Stimulated activated naive B cell treated with anti-CD40 and anti-IgM and Interleukin-4, amounts not matched to agents 10 μg/mL and 1 μg/mL and 100 μg/mL, for 72 hours (primary cell): ENCODE results near the gene TMEM269.

Experiments
- ATAC-seq, 2 donors: fragments of 150-1000 bp; cut with Tn5 transposase; replicated peaks; 2 replicates each; pipeline ENCODE4 v1.10.0; 2021; ENCODE audit warnings: moderate library complexity in 1 of 2
- DNase-seq: peaks from one replicate; pipeline ENCODE4 v3.0.0; 2021
- H3K27ac Mint-ChIP-seq: one replicate; pipeline ENCODE4 v1.8.0; 2022; ENCODE audit warnings: mild to moderate bottlenecking, mixed read lengths
- H3K27me3 Mint-ChIP-seq, 2 donors: one replicate each; pipeline ENCODE4 v1.8.0; 2022; ENCODE audit warnings: mixed read lengths in 2 of 2
- H3K36me3 Mint-ChIP-seq, 2 donors: one replicate each; pipeline ENCODE4 v1.8.0; 2022; ENCODE audit warnings: mixed read lengths in 2 of 2, mild to moderate bottlenecking in 1 of 2
- H3K4me1 Mint-ChIP-seq, 2 donors: one replicate each; pipeline ENCODE4 v1.8.0; 2022; ENCODE audit warnings: mixed read lengths in 2 of 2, mild to moderate bottlenecking in 1 of 2
- H3K4me3 Mint-ChIP-seq, 2 donors: one replicate each; pipeline ENCODE4 v1.8.0; 2022; ENCODE audit warnings: mild to moderate bottlenecking in 2 of 2, mixed read lengths in 2 of 2, moderate library complexity in 1 of 2
- H3K9me3 Mint-ChIP-seq, 2 donors: one replicate each; pipeline ENCODE4 v1.8.0; 2022; ENCODE audit warnings: mixed read lengths in 2 of 2, mild to moderate bottlenecking in 1 of 2

Gene TMEM269

GRCh38 chr1:42834803-42835202 is 50.0 kb downstream of the TMEM269 start:
- ATAC-seq = no peak
- DNase-seq = no peak
- Mint-ChIP-seq H3K27me3 (no peaks in the 10 kb centered on the region), H3K36me3 (peaks cover 6 to 12% of the 10 kb centered on the region in 2 donors), H3K27ac (no peak overlapping the region), H3K4me3 (no peak overlapping the region), H3K4me1 (peaks cover 8 to 20% of the 10 kb centered on the region in 2 donors), H3K9me3 (no peaks in the 10 kb centered on the region)

- DNase-seq (no peak), ATAC-seq (no peak)
- Mint-ChIP-seq H3K9me3 (no peaks in the 10 kb centered on the region), H3K27me3 (no peaks in the 10 kb centered on the region), H3K4me3 (no peak overlapping the region), H3K27ac (no peak overlapping the region), H3K4me1 (peaks cover 8 to 20% of the 10 kb centered on the region in 2 donors), H3K36me3 (peaks cover 6 to 14% of the 10 kb centered on the region in 2 donors)
Measured at GRCh38 chr1:42835422-42835821, 50.6 kb downstream of the TMEM269 start.

GRCh38 chr1:42837709-42838108 is 52.9 kb downstream of the TMEM269 start:
- H3K27ac Mint-ChIP-seq = no peak overlapping the region
- H3K36me3 Mint-ChIP-seq = peaks cover 8 to 16% of the 10 kb centered on the region in 2 donors

GRCh38 chr1:42838482-42839190 is 53.8 kb downstream of the TMEM269 start:
- no peak overlapping the region for H3K27ac Mint-ChIP-seq
- DNase-seq (no peak), ATAC-seq (no peak)

More at GRCh38 chr1:42837709-42838108, 52.9 kb downstream of the TMEM269 start:
- Mint-ChIP-seq H3K4me1 (peaks cover 8 to 20% of the 10 kb centered on the region in 2 donors), H3K4me3 (no peak overlapping the region), H3K27me3 (no peaks in the 10 kb centered on the region), H3K9me3 (no peaks in the 10 kb centered on the region)
- DNase-seq (no peak), ATAC-seq (no peak)

GRCh38 chr1:42841010-42841409 is 56.2 kb downstream of the TMEM269 start:
- Mint-ChIP-seq H3K4me1 (peaks cover 8 to 15% of the 10 kb centered on the region in 2 donors), H3K27me3 (no peaks in the 10 kb centered on the region), H3K36me3 (peaks cover 5 to 22% of the 10 kb centered on the region in 2 donors), H3K27ac (no peak overlapping the region), H3K9me3 (no peaks in the 10 kb centered on the region), H3K4me3 (no peak overlapping the region)
- no peak for DNase-seq
- ATAC-seq = no peak

More at GRCh38 chr1:42838482-42839190, 53.8 kb downstream of the TMEM269 start:
- Mint-ChIP-seq H3K27me3 (no peaks in the 10 kb centered on the region), H3K4me1 (peaks cover 8 to 20% of the 10 kb centered on the region in 2 donors), H3K9me3 (no peaks in the 10 kb centered on the region), H3K36me3 (peaks cover 12 to 24% of the 10 kb centered on the region in 2 donors), H3K4me3 (no peak overlapping the region)

GRCh38 chr1:42841440-42842147 is 56.8 kb downstream of the TMEM269 start:
- no peak overlapping the region for H3K27ac Mint-ChIP-seq
- ATAC-seq (no peak), DNase-seq (no peak)
- peaks cover 5 to 22% of the 10 kb centered on the region in 2 donors for H3K36me3 Mint-ChIP-seq
- H3K9me3 Mint-ChIP-seq = no peaks in the 10 kb centered on the region
- no peak overlapping the region for H3K4me3 Mint-ChIP-seq
- H3K4me1 Mint-ChIP-seq = peaks cover 8 to 15% of the 10 kb centered on the region in 2 donors
- no peaks in the 10 kb centered on the region for H3K27me3 Mint-ChIP-seq

GRCh38 chr1:42844592-42845140 is 59.9 kb downstream of the TMEM269 start:
- ATAC-seq (no peak), DNase-seq (no peak)
- Mint-ChIP-seq H3K36me3 (peaks cover 10 to 26% of the 10 kb centered on the region in 2 donors), H3K4me3 (no peak overlapping the region), H3K27ac (no peak overlapping the region), H3K4me1 (peaks cover 13 to 25% of the 10 kb centered on the region in 2 donors), H3K9me3 (peaks cover 0 to under 1% of the 10 kb centered on the region in 2 donors), H3K27me3 (no peaks in the 10 kb centered on the region)

GRCh38 chr1:42845193-42845592 is 60.4 kb downstream of the TMEM269 start:
- Mint-ChIP-seq H3K27me3 (no peaks in the 10 kb centered on the region), H3K4me1 (peaks cover 17 to 30% of the 10 kb centered on the region in 2 donors), H3K4me3 (no peak overlapping the region), H3K36me3 (peaks cover 15 to 28% of the 10 kb centered on the region in 2 donors), H3K27ac (no peak overlapping the region), H3K9me3 (peaks cover 0 to 3% of the 10 kb centered on the region in 2 donors)
- no peak for DNase-seq
- ATAC-seq = no peak

- H3K9me3 Mint-ChIP-seq = peaks cover 0 to 4% of the 10 kb centered on the region in 2 donors
- DNase-seq = no peak
- H3K4me3 Mint-ChIP-seq = peak overlapping the region; percentile 88 to 96
- peak; percentile 28 to 31 for ATAC-seq
- peaks cover 21 to 33% of the 10 kb centered on the region in 2 donors for H3K36me3 Mint-ChIP-seq
- peaks cover 18 to 34% of the 10 kb centered on the region in 2 donors for H3K4me1 Mint-ChIP-seq
- no peaks in the 10 kb centered on the region for H3K27me3 Mint-ChIP-seq
- peak overlapping the region; percentile 90 for H3K27ac Mint-ChIP-seq
Measured at GRCh38 chr1:42845866-42846256, 61.1 kb downstream of the TMEM269 start.

- DNase-seq (peak; percentile 88), ATAC-seq (peak; percentile 96 to 97)
- Mint-ChIP-seq H3K4me3 (peak within 1 kb of the TSS; percentile 88 to 96), H3K36me3 (peaks cover 26 to 36% of the 10 kb centered on the region in 2 donors), H3K27me3 (no peaks in the 10 kb centered on the region), H3K9me3 (peaks cover 0 to 4% of the 10 kb centered on the region in 2 donors), H3K27ac (peak within 1 kb of the TSS; percentile 90), H3K4me1 (peaks cover 20 to 40% of the 10 kb centered on the region in 2 donors)
Measured at GRCh38 chr1:42846257-42847110, 61.7 kb downstream of the TMEM269 start, which contains the start of gene ZNF691. Gene ZNF691 (plus strand): TSS chr1:42846613. CDS start chr1:42849659, 3,046 bp downstream.

- peak overlapping the region; percentile 90 for H3K27ac Mint-ChIP-seq
- ATAC-seq = no peak
- peaks cover 22 to 47% of the 10 kb centered on the region in 2 donors for H3K4me1 Mint-ChIP-seq
- H3K27me3 Mint-ChIP-seq = no peaks in the 10 kb centered on the region
- DNase-seq = no peak
- peak overlapping the region; percentile 88 to 96 for H3K4me3 Mint-ChIP-seq
- peaks cover 28 to 37% of the 10 kb centered on the region in 2 donors for H3K36me3 Mint-ChIP-seq
- H3K9me3 Mint-ChIP-seq = peaks cover 0 to 4% of the 10 kb centered on the region in 2 donors
Measured at GRCh38 chr1:42847111-42847595, 62.4 kb downstream of the TMEM269 start.

GRCh38 chr1:42847721-42848460 is 63.1 kb downstream of the TMEM269 start:
- ATAC-seq (no peak), DNase-seq (no peak)
- H3K9me3 Mint-ChIP-seq = peaks cover 0 to 4% of the 10 kb centered on the region in 2 donors
- peaks cover 29 to 54% of the 10 kb centered on the region in 2 donors for H3K4me1 Mint-ChIP-seq
- no peaks in the 10 kb centered on the region for H3K27me3 Mint-ChIP-seq
- peak overlapping the region; percentile 72 for H3K27ac Mint-ChIP-seq
- peaks cover 26 to 38% of the 10 kb centered on the region in 2 donors for H3K36me3 Mint-ChIP-seq
- H3K4me3 Mint-ChIP-seq = peak overlapping the region; percentile 88 to 96
